Epithelial cell of proximal tubule (primary cell): ENCODE data around the gene LONP2. TPM values are rescaled to one million over a fixed set of nuclear protein-coding genes. Genes with fewer than 3 reads are reported as not detected.
"Not testable (repeated sequence)": the region's sequence is repeated elsewhere in the genome, so short reads cannot be mapped to it uniquely, and the experiment has no call there.

Experiments
- DNase-seq: peaks from one replicate; pipeline ENCODE4 v3.0.0-alpha.2; 2011; ENCODE audit warnings: low read depth
- H3K4me3 ChIP-seq: 2 replicates; pipeline ENCODE4 v1.5.1; 2011; ENCODE audit warnings: low read depth, mild to moderate bottlenecking, low read length
- CTCF ChIP-seq: conservative IDR thresholded peaks from 2 replicates; pipeline ENCODE4 v1.5.1; 2012; ENCODE audit warnings: low read depth, mild to moderate bottlenecking, low read length
- total RNA-seq: library from RNA; depleted of rRNA; stranded (reverse); fragments of >200 nt; gene quantifications from 2 replicates; pipeline ENCODE4 v1.2.3, GENCODE V29; 2015

LONP2 gene
- total RNA-seq, 1 donor from 2014 or later = 23.7 TPM

- no peak overlapping the region for H3K4me3 ChIP-seq
- TF ChIP-seq CTCF = no peak
- no peak for DNase-seq
Measured at GRCh38 chr16:48394355-48394703, 150.2 kb downstream of the LONP2 start.

- no peak for DNase-seq
- TF ChIP-seq CTCF = no peak
Measured at GRCh38 chr16:48395375-48395774, 151.3 kb downstream of the LONP2 start.

GRCh38 chr16:48402547-48402946, 158.4 kb downstream of the LONP2 start:
- not testable (repeated sequence) for H3K4me3 ChIP-seq, DNase-seq

More at GRCh38 chr16:48395375-48395774, 151.3 kb downstream of the LONP2 start:
- no peak overlapping the region for H3K4me3 ChIP-seq

DNA sequence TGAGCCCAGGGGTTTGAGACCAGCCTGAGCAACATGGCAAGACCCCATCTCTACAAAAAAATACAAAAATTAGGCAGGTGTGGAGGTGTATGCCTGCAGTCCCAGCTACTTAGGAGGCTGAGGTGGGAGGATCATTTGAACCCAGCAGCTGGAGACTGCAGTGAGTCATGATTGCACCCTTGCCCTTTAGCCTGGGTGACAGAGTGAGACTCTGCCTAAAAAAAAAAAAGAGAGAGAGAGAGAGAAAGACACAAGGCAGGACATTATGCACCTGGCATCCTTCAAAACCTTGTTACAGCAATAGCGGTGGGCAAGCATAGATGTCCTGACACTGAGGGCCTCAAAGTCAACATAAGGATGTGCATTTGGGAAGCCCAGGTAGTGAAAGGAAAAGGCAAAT, 161.1 kb downstream of the LONP2 start:
- H3K4me3 ChIP-seq = no peak overlapping the region
- no peak for DNase-seq
- TF ChIP-seq CTCF = no peak

- no peak for TF ChIP-seq CTCF
- no peak for DNase-seq
- no peak overlapping the region for H3K4me3 ChIP-seq
Measured at GRCh38 chr16:48405907-48406306, 161.8 kb downstream of the LONP2 start.

Other genes with a start within 250 kb of the LONP2 start
- not detected in 2 replicates for gene ABCC12, start 88.3 kb upstream of the LONP2 start, total RNA-seq
- gene ABCC11, start 3.2 kb downstream of the LONP2 start, total RNA-seq = not detected in 2 replicates
- 15.3 and 17.9 TPM in 2 replicates for gene SIAH1, start 141.1 kb downstream of the LONP2 start, total RNA-seq